COLO668 (cell line): ENCODE results near the gene CHST3.
"Not testable (repeated sequence)": the region's sequence is repeated elsewhere in the genome, so short reads cannot be mapped to it uniquely, and the experiment has no call there.

Experiments
- DNase-seq: peaks from one replicate; lab custom pipeline; 2025; ENCODE audit not compliant: unreplicated experiment; lab: John Stamatoyannopoulos, UW

CHST3 gene

GRCh38 chr10:71988895-71989294 is 24.7 kb downstream of the CHST3 start:
- not testable (repeated sequence) for DNase-seq

- DNase-seq, result no peak
These were observed 25.7 kb downstream of the CHST3 start for GRCh38 chr10:71989661-71990454.

- DNase-seq, result no peak
These were observed 26.6 kb downstream of the CHST3 start for GRCh38 chr10:71990706-71991269.

- no peak for DNase-seq
These were observed 31.3 kb downstream of the CHST3 start for GRCh38 chr10:71995449-71995848.

GRCh38 chr10:71995887-71996575 is 31.8 kb downstream of the CHST3 start:
- DNase-seq, result no peak

- no peak for DNase-seq
These were observed 32.6 kb downstream of the CHST3 start for GRCh38 chr10:71996592-71997371.

GRCh38 chr10:71998119-71998839 is 34.1 kb downstream of the CHST3 start:
- no peak for DNase-seq

- no peak for DNase-seq
These were observed 34.6 kb downstream of the CHST3 start for GRCh38 chr10:71998840-71999194.

GRCh38 chr10:71999360-72000072 is 35.3 kb downstream of the CHST3 start:
- no peak for DNase-seq

GRCh38 chr10:72000073-72001032 is 36.2 kb downstream of the CHST3 start:
- DNase-seq, result no peak

- DNase-seq, result no peak
These were observed 36.8 kb downstream of the CHST3 start for GRCh38 chr10:72001033-72001395.

GRCh38 chr10:72002354-72003295 is 38.4 kb downstream of the CHST3 start:
- DNase-seq, result no peak

- no peak for DNase-seq
These were observed 41.8 kb downstream of the CHST3 start for GRCh38 chr10:72006026-72006425.

GRCh38 chr10:72007246-72007892 is 43.2 kb downstream of the CHST3 start:
- DNase-seq, result no peak

GRCh38 chr10:72008096-72008981 is 44.1 kb downstream of the CHST3 start:
- peak; percentile 1 for DNase-seq

- DNase-seq, result no peak
These were observed 44.8 kb downstream of the CHST3 start for GRCh38 chr10:72009051-72009424.
